Left lobe of liver (tissue), 2 donors: ENCODE measurements around the gene CD44. TPM values are rescaled to one million over a fixed set of nuclear protein-coding genes. Genes with fewer than 3 reads are reported as not detected.

ENCODE experiments used
- ATAC-seq: fragments of 200-7000 bp; cut with Tn5 transposase; one replicate; pipeline ENCODE4 v1.9.1; 2020; ENCODE audit warnings: mild to moderate bottlenecking, moderate library complexity
- DNase-seq: peaks from one replicate; pipeline ENCODE4 v3.0.0-alpha.2; 2020; ENCODE audit warnings: low spot score
- total RNA-seq: library from RNA; stranded (reverse); gene quantifications from one replicate; pipeline ENCODE4 v1.2.1, GENCODE V29; 2021
- donor health status: DM: no; HTN: no; CAD: no; lungs with moderate emphysema.
- donor health status: DM: no; HTN: yes; CAD: no.

CD44 gene
- total RNA-seq, 1 donor from 2014 or later, result 11.7 TPM

GRCh38 chr11:35136311-35136710 lies 2.7 kb upstream of the CD44 start:
- no peak for ATAC-seq
- DNase-seq, result no peak

GRCh38 chr11:35138058-35138457 lies 913 bp upstream of the CD44 start:
- ATAC-seq, result no peak
- no peak for DNase-seq

GRCh38 chr11:35138606-35138942 lies 397 bp upstream of the CD44 start:
- DNase-seq (no peak), ATAC-seq (no peak)

- ATAC-seq, result no peak
- DNase-seq, result no peak
These were observed 831 bp downstream of the CD44 start for GRCh38 chr11:35139722-35140282.

- ATAC-seq, result no peak
- DNase-seq, result no peak
These were observed 2.1 kb downstream of the CD44 start for GRCh38 chr11:35141071-35141470.

- DNase-seq (no peak), ATAC-seq (no peak)
These were observed 2.6 kb downstream of the CD44 start for GRCh38 chr11:35141571-35141971.

- DNase-seq (no peak), ATAC-seq (no peak)
These were observed 3.6 kb downstream of the CD44 start for GRCh38 chr11:35142481-35143075.

GRCh38 chr11:35143297-35144135 lies 4.5 kb downstream of the CD44 start:
- ATAC-seq (no peak), DNase-seq (no peak)

GRCh38 chr11:35144136-35144741 lies 5.3 kb downstream of the CD44 start:
- DNase-seq, result no peak
- no peak for ATAC-seq

- DNase-seq (no peak), ATAC-seq (no peak)
These were observed 5.8 kb downstream of the CD44 start for GRCh38 chr11:35144806-35145205.

GRCh38 chr11:35145271-35145670 lies 6.3 kb downstream of the CD44 start:
- DNase-seq (no peak), ATAC-seq (no peak)

GRCh38 chr11:35146074-35146521 lies 7.1 kb downstream of the CD44 start:
- DNase-seq (no peak), ATAC-seq (no peak)

- DNase-seq, result no peak
- ATAC-seq, result no peak
These were observed 7.7 kb downstream of the CD44 start for GRCh38 chr11:35146711-35147110.

- DNase-seq (no peak), ATAC-seq (no peak)
These were observed 8.3 kb downstream of the CD44 start for GRCh38 chr11:35147235-35147634.

- no peak for ATAC-seq
- no peak for DNase-seq
These were observed 9.3 kb downstream of the CD44 start for GRCh38 chr11:35148163-35148837.

- DNase-seq, result no peak
These were observed 11.5 kb downstream of the CD44 start for GRCh38 chr11:35150454-35150853.

GRCh38 chr11:35151241-35151640 lies 12.3 kb downstream of the CD44 start:
- no peak for ATAC-seq
- no peak for DNase-seq

More at GRCh38 chr11:35150454-35150853, 11.5 kb downstream of the CD44 start:
- ATAC-seq, result no peak

GRCh38 chr11:35151683-35152280 lies 12.8 kb downstream of the CD44 start:
- DNase-seq (no peak), ATAC-seq (no peak)

GRCh38 chr11:35152575-35152974 lies 13.6 kb downstream of the CD44 start:
- ATAC-seq (no peak), DNase-seq (no peak)

GRCh38 chr11:35153280-35153679 lies 14.3 kb downstream of the CD44 start:
- no peak for ATAC-seq
- no peak for DNase-seq

GRCh38 chr11:35154952-35155351 lies 16.0 kb downstream of the CD44 start:
- DNase-seq (no peak), ATAC-seq (no peak)
